K562 (cell line): ENCODE measurements around the gene NINL. TPM values are rescaled to one million over a fixed set of nuclear protein-coding genes. Genes with fewer than 3 reads are reported as not detected.

ENCODE experiments used
- ATAC-seq: fragments of 200-7000 bp; cut with Tn5 transposase; 3 replicates; pipeline ENCODE4 v1.9.1; 2020; ENCODE audit warnings: moderate library complexity
- BruUV-seq: library from RNA; stranded (reverse); fragments of 400-500 nt; replicated peaks from 2 replicates; lab custom pipeline; 2021; lab: Mats Ljungman, UMichigan
- CTCF ChIA-PET: fragments of 300-600 bp; formaldehyde crosslinking; extraction: SDS; loops from one replicate; lab custom pipeline; 2021; ENCODE audit warnings: low intra/inter-chr PET ratio; lab: Yijun Ruan, JAX
- POLR2A ChIA-PET: fragments of 300-600, 350-650 bp; sonication (Branson Sonifier 250); formaldehyde crosslinking; extraction: SDS; loops from one replicate; lab custom pipeline; 2021; ENCODE audit warnings: antibody characterized with exemption, inconsistent platforms; lab: Yijun Ruan, JAX
- DNase-seq, 4 experiments: peaks; one replicate each; pipeline versions ENCODE4 v3.0.0 to v3.0.0-alpha.2; 2011 to 2018; ENCODE audit warnings: low spot score in 3 of 4, mixed read lengths in 3 of 4; ENCODE audit errors: extremely low read depth in 1 of 4
- FAIRE-seq: peaks from 2 replicates; lab custom pipeline; 2011; peaks lifted over from hg19 to GRCh38; lab: Jason Lieb, UNC
- H2AFZ ChIP-seq: 2 replicates; pipeline ENCODE4 v1.6.0; 2011; ENCODE audit warnings: low read depth, low read length, control low read depth, inconsistent platforms
- H3K27ac ChIP-seq: fragments of 200-600 bp; 3 replicates; pipeline ENCODE4 v1.8.0; 2011; ENCODE audit warnings: low read depth, mild to moderate bottlenecking, control low read depth, inconsistent platforms, low read length, moderate library complexity, mixed read lengths; ENCODE audit errors: extremely low read depth
- H3K27me3 ChIP-seq, 2 experiments: fragments of 300-600 bp in 1 of 2; 2 replicates in 1 of 2; 3 replicates in 1 of 2; pipeline versions ENCODE4 v1.6.0 to v1.8.0; 2011; ENCODE audit warnings: inconsistent platforms in 2 of 2, low read length in 2 of 2, mild to moderate bottlenecking in 1 of 2, mixed read lengths in 1 of 2, moderate library complexity in 1 of 2; ENCODE audit not compliant: control insufficient read depth in 2 of 2, insufficient read depth in 2 of 2
- H3K36me3 ChIP-seq: fragments of 300-600 bp; 3 replicates; pipeline ENCODE4 v1.8.0; 2011; ENCODE audit warnings: mild to moderate bottlenecking, low read length, inconsistent platforms; ENCODE audit not compliant: control insufficient read depth, insufficient read depth
- H3K4me1 ChIP-seq, 2 experiments: fragments of 200-600 bp in 1 of 2; replicated peaks in 1 of 2; 2 replicates in 1 of 2; 3 replicates in 1 of 2; pipeline versions ENCODE4 v1.5.1 to v1.8.0; 2011; ENCODE audit warnings: inconsistent platforms in 2 of 2, low read length in 2 of 2, mild to moderate bottlenecking in 1 of 2, mixed read lengths in 1 of 2, moderate library complexity in 1 of 2; ENCODE audit not compliant: control insufficient read depth in 2 of 2, insufficient read depth in 2 of 2
- H3K4me2 ChIP-seq: 2 replicates; pipeline ENCODE4 v1.6.1; 2011; ENCODE audit warnings: low read length, control low read depth, inconsistent platforms, mixed read lengths; ENCODE audit not compliant: insufficient read depth
- H3K4me3 ChIP-seq: fragments of 200-600 bp; sonication (generic), shearing (Covaris generic); 2 replicates; pipeline ENCODE4 v1.5.1; 2016; ENCODE audit warnings: control low read depth, inconsistent platforms
- H3K79me2 ChIP-seq: fragments of 200-600 bp; 3 replicates; pipeline ENCODE4 v1.8.0; 2011; ENCODE audit warnings: low read length, inconsistent platforms; ENCODE audit not compliant: control insufficient read depth, insufficient read depth
- H3K9ac ChIP-seq, 2 experiments: 2 replicates each; pipeline versions ENCODE4 v1.6.0 to v1.6.1; 2011; ENCODE audit warnings: low read depth in 2 of 2, low read length in 2 of 2, control low read depth in 1 of 2, inconsistent platforms in 1 of 2, mild to moderate bottlenecking in 1 of 2, mixed read lengths in 1 of 2; ENCODE audit not compliant: insufficient read depth in 1 of 2
- H3K9me1 ChIP-seq: one replicate; pipeline ENCODE4 v1.6.0; 2011; ENCODE audit warnings: inconsistent platforms, mild to moderate bottlenecking, low read length, moderate library complexity; ENCODE audit not compliant: control insufficient read depth, insufficient read depth
- H3K9me3 ChIP-seq: replicated peaks from 2 replicates; pipeline ENCODE4 v1.5.1; 2011; ENCODE audit warnings: low read depth, low read length, inconsistent platforms; ENCODE audit not compliant: control insufficient read depth, insufficient read depth
- H4K20me1 ChIP-seq: replicated peaks from 2 replicates; pipeline ENCODE4 v1.6.1; 2011; ENCODE audit warnings: low read length, inconsistent platforms, mixed read lengths; ENCODE audit not compliant: control insufficient read depth, insufficient read depth
- CEBPG ChIP-seq, 3 experiments: fragments of 200-800 bp in 1 of 3; sonication (Bioruptor generic) in 1 of 3; sonication (generic) in 1 of 3; formaldehyde crosslinking in 1 of 3; IDR thresholded peaks in 2 of 3; conservative IDR thresholded peaks in 1 of 3; 2 replicates each; pipeline versions ENCODE4 v1.6.1 to v1.8.0; 2016 to 2022; ENCODE audit warnings: missing compliant biosample characterization in 2 of 3, missing genetic modification characterization in 2 of 3, mild to moderate bottlenecking in 1 of 3, missing genetic modification reagents in 1 of 3
- ETS1 ChIP-seq: conservative IDR thresholded peaks from 2 replicates; pipeline ENCODE4 v1.6.1; 2011; ENCODE audit warnings: low read depth, mild to moderate bottlenecking, low read length; ENCODE audit not compliant: control insufficient read depth
- FOSL1 ChIP-seq: fragments of 200-800 bp; sonication (Bioruptor generic); conservative IDR thresholded peaks from 2 replicates; pipeline ENCODE4 v1.6.1; 2016; ENCODE audit warnings: missing genetic modification characterization, missing compliant biosample characterization
- KLF13 ChIP-seq: fragments of 450-650 bp; IDR thresholded peaks from 2 replicates; pipeline ENCODE4 v1.6.1; 2016; ENCODE audit warnings: missing genetic modification characterization, low read depth, mild to moderate bottlenecking, missing compliant biosample characterization, moderate library complexity, borderline replicate concordance
- MAFK ChIP-seq: IDR thresholded peaks from 2 replicates; pipeline ENCODE4 v1.6.1; 2011; ENCODE audit warnings: low read length, improper control_type of control experiment
- NFRKB ChIP-seq: fragments of 450-650 bp; IDR thresholded peaks from 2 replicates; pipeline ENCODE4 v1.6.1; 2016; ENCODE audit warnings: low read depth
- NONO ChIP-seq, 2 experiments: fragments of 200-400 bp in 1 of 2; fragments of 450-650 bp in 1 of 2; formaldehyde crosslinking in 1 of 2; IDR thresholded peaks; 2 replicates each; pipeline ENCODE4 v1.6.1; 2017; ENCODE audit warnings: low read depth in 2 of 2, mild to moderate bottlenecking in 2 of 2, moderate library complexity in 2 of 2, low read length in 1 of 2
- NRF1 ChIP-seq, 2 experiments: fragments of 450-650 bp; IDR thresholded peaks in 1 of 2; conservative IDR thresholded peaks in 1 of 2; 2 replicates each; pipeline ENCODE4 v1.6.1; 2014; ENCODE audit warnings: mild to moderate bottlenecking in 2 of 2
- PKNOX1 ChIP-seq: fragments of 450-650 bp; IDR thresholded peaks from 2 replicates; pipeline ENCODE4 v1.6.1; 2016
- RBM17 ChIP-seq: fragments of 200-400 bp; formaldehyde crosslinking; IDR thresholded peaks from 2 replicates; pipeline ENCODE4 v1.6.1; 2017; ENCODE audit warnings: low read depth, mild to moderate bottlenecking, low read length, borderline replicate concordance
- USF2 ChIP-seq: sonication (generic); formaldehyde crosslinking; IDR thresholded peaks from 2 replicates; pipeline ENCODE4 v1.5.0; 2020; ENCODE audit warnings: missing genetic modification reagents
- ZNF197 ChIP-seq: fragments of 200-800 bp; sonication (Bioruptor generic); IDR thresholded peaks from 2 replicates; pipeline ENCODE4 v1.6.1; 2016; ENCODE audit warnings: low read depth, missing genetic modification characterization, missing compliant biosample characterization
- WGBS: fragments of 100-300 bp; shearing (Covaris generic); methylation state at CpG from one replicate; pipeline ENCODE4 v1.1.6; 2016; ENCODE audit warnings: low coverage, mixed read lengths; ENCODE audit not compliant: insufficient coverage; ENCODE audit errors: missing lambda C conversion rate; 5-methylcytosine and 5-hydroxymethylcytosine counted together
- in situ Hi-C: fragments of 300-500 bp; cut with MboI; formaldehyde crosslinking; loops from 4 replicates; pipeline ENCODE4 v1.15.0; 2018; ENCODE audit warnings: inconsistent platforms, mixed read lengths
- intact Hi-C: fragments of 100-400 bp; cut with micrococcal nuclease; formaldehyde crosslinking; loops from 2 replicates; pipeline ENCODE4 v1.14.2; 2022
- polyA plus RNA-seq, 8 experiments: library from polyadenylated mRNA; depleted of rRNA in 4 of 8; stranded (reverse) in 5 of 8; unstranded in 3 of 8; fragments of >200 nt; fragmentation: Nextera tagmentation in 2 of 8; fragmentation: Illumina TruSeq in 1 of 8; extraction: Ambion mirVana in 2 of 8; extraction: Trizol in 1 of 8; gene quantifications; 2 replicates each; pipeline versions ENCODE4 v1.2.1 to v1.2.3, GENCODE V29; 2011 to 2014; ENCODE audit warnings: inconsistent platforms in 1 of 8, missing spikeins in 1 of 8
- total RNA-seq, 7 experiments: library from RNA; depleted of rRNA in 6 of 7; stranded (reverse); fragments of >200 nt in 6 of 7; fragmentation: Illumina TruSeq in 2 of 7; extraction: Trizol in 2 of 7; gene quantifications; 2 replicates each; pipeline versions ENCODE4 v1.2.1 to v1.2.3, GENCODE V29; 2011 to 2021; ENCODE audit warnings: low replicate concordance in 1 of 7

The NINL gene
- total and polyA plus RNA-seq, 9 of the 15 experiments (the other 6 are each of a cell fraction or from before 2014, with no cell fraction given) = 0.03 to 0.22 (median 0.05) TPM; not detected in 5

- Histone ChIP-seq H3K27me3 (no peaks in the 10 kb centered on the region; a peak in 2 of 5 replicates), H3K27ac (no peak overlapping the region), H4K20me1 (no peaks in the 10 kb centered on the region), H3K36me3 (no peaks in the 10 kb centered on the region), H3K4me2 (no peak overlapping the region), H3K4me3 (no peak overlapping the region), H3K9ac (no peak overlapping the region), H3K9me3 (no peaks in the 10 kb centered on the region), H3K79me2 (no peaks in the 10 kb centered on the region), H3K9me1 (no peaks in the 10 kb centered on the region), H2AFZ (no peak overlapping the region), H3K4me1 (no peaks in the 10 kb centered on the region)
- DNase-seq (no peak), FAIRE-seq (no peak), ATAC-seq (no peak)
- CTCF ChIA-PET = no interaction called here
- WGBS = 4% methylated on average over 5 of the region's 6 CpGs
- intact Hi-C loops (no loop called here), in situ Hi-C loops (no loop called here)
- no TSS peak for BruUV-seq
- TF ChIP-seq ETS1 = no peak
- no peak for TF ChIP-seq RBM17
- TF ChIP-seq FOSL1 (tag) = no peak
- no peak for TF ChIP-seq NFRKB
- no peak for TF ChIP-seq MAFK
- TF ChIP-seq USF2 (CRISPR knock-in tag) = no peak
- no peak for TF ChIP-seq KLF13 (tag)
- TF ChIP-seq ZNF197 (CRISPR knock-in tag) = no peak
- TF ChIP-seq NONO (IDR thresholded peaks at IDR 0.05; ENCODE audit: low read depth in 2 of 2, low read length in 1 of 2) = no peak
- no peak for TF ChIP-seq CEBPG (CRISPR knock-in tag; IDR thresholded peaks at IDR 0.05)
- TF ChIP-seq CEBPG (tag; conservative IDR thresholded peaks at IDR 0.05 in 1 of 2, IDR thresholded peaks at IDR 0.05 in 1 of 2) = no peak
- no peak for TF ChIP-seq NRF1 (conservative IDR thresholded peaks at IDR 0.05 in 1 of 2, IDR thresholded peaks at IDR 0.05 in 1 of 2)
- TF ChIP-seq PKNOX1 = no peak
- POLR2A ChIA-PET = interaction anchor here (0.7 kb wide), 1 partner anchor 10 kb away, joined by 3 read pairs; no protein-coding TSS in a partner anchor
Observed at GRCh38 chr20:25563876-25564275, 21.5 kb downstream of the NINL start.
